Keratinocyte (primary cell): ENCODE results near the gene FKBP14.

ENCODE experiments used
- CTCF ChIP-seq, 3 experiments: IDR thresholded peaks in 1 of 3; conservative IDR thresholded peaks in 1 of 3; optimal IDR thresholded peaks in 1 of 3; 2 replicates in 2 of 3; 3 replicates in 1 of 3; pipeline versions ENCODE3 to v1.5.1; 2011; ENCODE audit warnings: low read length in 3 of 3, mild to moderate bottlenecking in 3 of 3, moderate library complexity in 2 of 3, control low read depth in 1 of 3, inconsistent platforms in 1 of 3; ENCODE audit not compliant: insufficient read depth in 2 of 3; ENCODE audit errors: extremely low read depth in 1 of 3
- EZH2 ChIP-seq: IDR thresholded peaks from one replicate; pipeline ENCODE4 v1.6.1; 2012; ENCODE audit warnings: inconsistent platforms, mild to moderate bottlenecking, low read length, moderate library complexity

GRCh38 chr7:30066687-30067086 is 40.2 kb upstream of the FKBP14 start:
- TF ChIP-seq CTCF (optimal IDR thresholded peaks at IDR 0.05 in 1 of 3, IDR thresholded peaks at IDR 0.05 in 1 of 3, conservative IDR thresholded peaks at IDR 0.05 in 1 of 3; ENCODE audit: extremely low read depth in 1 of 3, insufficient read depth in 2 of 3, low read length in 3 of 3) (no peak), EZH2 (no peak)
